Right cardiac atrium (tissue), 5 donors: Measurements from ENCODE around the gene TRIM33. TPM values are rescaled to one million over a fixed set of nuclear protein-coding genes. Genes with fewer than 3 reads are reported as not detected.

Source experiments
- ATAC-seq, 2 donors: fragments of 200-7000 bp; cut with Tn5 transposase; one replicate each; pipeline versions ENCODE4 v1.8.0 to v1.9.1; 2020; ENCODE audit warnings: moderate library complexity in 2 of 2, mild to moderate bottlenecking in 1 of 2
- DNase-seq, 3 donors: peaks; one replicate each; pipeline ENCODE4 v3.0.0-alpha.2; 2020
- H3K27ac ChIP-seq: one replicate; pipeline ENCODE4 v1.5.1; 2013; ENCODE audit warnings: mild to moderate bottlenecking, low read length, control low read depth, moderate library complexity
- H3K27me3 ChIP-seq: one replicate; pipeline ENCODE4 v1.6.1; 2013; ENCODE audit not compliant: control insufficient read depth, insufficient read depth
- H3K4me1 ChIP-seq: one replicate; pipeline ENCODE4 v1.6.1; 2013; ENCODE audit warnings: low read length; ENCODE audit not compliant: control insufficient read depth, insufficient read depth
- H3K4me3 ChIP-seq: one replicate; pipeline ENCODE4 v1.5.1; 2013; ENCODE audit warnings: low read length, control low read depth
- H3K9me3 ChIP-seq: one replicate; pipeline ENCODE4 v1.6.1; 2013; ENCODE audit warnings: low read length; ENCODE audit not compliant: control insufficient read depth
- WGBS: extraction: QIAGEN DNeasy Blood & Tissue Kit; methylation state at CpG from one replicate; pipeline ENCODE4 v1.1.7; 2013; 5-methylcytosine and 5-hydroxymethylcytosine counted together
- intact Hi-C, 4 donors: fragments of 100-400 bp; cut with DNase I; formaldehyde crosslinking; loops; one replicate each; pipeline versions ENCODE4 v1.11.0 to v1.14.0; 2022 to 2023
- polyA plus RNA-seq: library from polyadenylated mRNA; stranded (reverse); fragments of 200-250 nt; gene quantifications from one replicate; pipeline ENCODE4 v1.2.3, GENCODE V29; 2013
- total RNA-seq, 4 donors: library from RNA; stranded (reverse); fragmentation: NEBNext Ultra II Directional; extraction: Animal tissue kit (Norgen Biotek cat#: 25700); gene quantifications; one replicate each; pipeline ENCODE4 v1.2.1, GENCODE V29; 2021
- donor health status: healthy with polysubstance abuse.
- donor health status: DM: no; HTN: yes; CAD: no.
- donor health status: DM: no; HTN: no; CAD: no.
- donor health status: DM: no; HTN: yes; CAD: no; lungs with severe emphysema.
- donor health status: DM: yes; HTN: yes; CAD: no.

TRIM33 gene
- total and polyA plus RNA-seq, 5 donors, result 5.2 to 23.2 (median 18.1) TPM

DNA sequence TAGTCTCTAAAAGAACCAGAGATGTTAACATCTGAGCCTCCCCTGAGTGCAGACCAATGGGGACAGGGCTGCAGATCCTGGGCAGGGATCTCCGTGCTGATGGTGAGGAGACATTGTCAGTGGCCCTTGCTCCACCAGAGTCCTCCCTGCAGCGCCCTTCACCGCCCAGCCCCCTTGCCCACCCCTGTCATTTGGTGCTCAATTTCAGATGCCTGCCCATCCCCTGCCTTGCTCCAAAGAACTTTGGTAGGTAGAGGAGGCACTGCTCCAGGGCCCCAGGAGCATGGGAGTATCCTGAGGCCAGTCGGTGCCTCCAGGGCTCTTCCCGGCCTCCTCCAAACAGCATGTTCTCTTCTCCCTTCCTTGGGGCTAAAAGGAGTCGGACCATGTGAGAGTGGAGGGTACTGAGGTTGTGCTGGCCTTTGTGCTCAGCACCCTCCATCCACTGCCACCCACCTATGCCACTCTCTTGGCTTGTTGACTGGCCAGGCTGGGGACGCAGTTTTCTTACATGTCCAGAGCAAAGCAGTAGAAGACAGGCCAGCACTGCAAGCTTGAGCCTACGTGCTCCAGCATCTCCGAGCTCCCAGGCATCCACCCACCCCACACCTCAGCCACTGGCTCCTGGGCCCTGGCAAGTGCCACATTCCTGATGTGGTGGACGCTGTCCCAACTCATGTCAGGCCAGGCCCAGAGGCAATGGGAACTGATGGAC is 160.1 kb downstream of the TRIM33 start:
- H3K9me3 ChIP-seq, result no peaks in the 10 kb centered on the region
- H3K4me3 ChIP-seq, result no peak overlapping the region
- no peaks in the 10 kb centered on the region for H3K4me1 ChIP-seq
- ATAC-seq (no peak), DNase-seq (no peak)
- no peaks in the 10 kb centered on the region for H3K27me3 ChIP-seq
- no peak overlapping the region for H3K27ac ChIP-seq
- 92% methylated on average over 10 of the region's 10 CpGs for WGBS
- intact Hi-C loops, result no loop called here

DNA sequence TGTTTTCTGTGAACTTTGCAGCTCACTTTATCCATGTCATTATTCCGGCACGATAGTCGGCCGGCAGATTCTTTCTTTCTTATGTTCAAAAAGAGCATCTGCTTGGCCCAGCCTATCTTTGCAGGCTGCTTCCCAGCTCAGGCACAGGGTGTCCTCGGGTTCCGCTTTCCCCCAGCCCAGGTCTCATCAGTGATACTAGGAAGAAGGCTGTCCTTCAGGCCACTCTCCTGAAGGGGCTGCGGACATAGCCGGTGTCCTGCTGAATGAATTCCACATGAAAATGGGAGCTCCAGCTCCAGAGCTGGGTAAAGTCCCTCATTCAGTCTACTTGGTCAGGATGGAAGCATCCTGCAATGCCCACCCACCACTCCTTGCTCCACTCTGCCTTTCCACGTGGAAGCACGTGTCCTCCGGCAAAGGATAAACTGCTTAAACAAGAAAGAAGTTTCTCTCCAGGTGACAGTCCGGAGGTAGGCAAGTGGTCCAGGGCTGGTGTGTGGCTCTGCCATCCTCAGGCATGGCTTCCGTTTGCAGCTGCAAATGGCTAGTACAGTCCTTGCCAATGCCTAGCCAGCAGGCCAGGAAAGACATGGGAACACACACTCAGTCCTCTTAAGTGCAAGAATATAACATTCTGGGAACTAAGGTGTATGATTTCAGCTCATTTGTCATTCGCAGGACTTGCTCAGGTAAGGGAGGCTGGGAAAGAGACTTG is 161.0 kb downstream of the TRIM33 start:
- ATAC-seq, result no peak
- intact Hi-C loops, result loop anchor here in 1 of 4 donors (5.0 kb wide), 2 partner anchors 77 to 217 kb away; no protein-coding TSS in a partner anchor

DNA sequence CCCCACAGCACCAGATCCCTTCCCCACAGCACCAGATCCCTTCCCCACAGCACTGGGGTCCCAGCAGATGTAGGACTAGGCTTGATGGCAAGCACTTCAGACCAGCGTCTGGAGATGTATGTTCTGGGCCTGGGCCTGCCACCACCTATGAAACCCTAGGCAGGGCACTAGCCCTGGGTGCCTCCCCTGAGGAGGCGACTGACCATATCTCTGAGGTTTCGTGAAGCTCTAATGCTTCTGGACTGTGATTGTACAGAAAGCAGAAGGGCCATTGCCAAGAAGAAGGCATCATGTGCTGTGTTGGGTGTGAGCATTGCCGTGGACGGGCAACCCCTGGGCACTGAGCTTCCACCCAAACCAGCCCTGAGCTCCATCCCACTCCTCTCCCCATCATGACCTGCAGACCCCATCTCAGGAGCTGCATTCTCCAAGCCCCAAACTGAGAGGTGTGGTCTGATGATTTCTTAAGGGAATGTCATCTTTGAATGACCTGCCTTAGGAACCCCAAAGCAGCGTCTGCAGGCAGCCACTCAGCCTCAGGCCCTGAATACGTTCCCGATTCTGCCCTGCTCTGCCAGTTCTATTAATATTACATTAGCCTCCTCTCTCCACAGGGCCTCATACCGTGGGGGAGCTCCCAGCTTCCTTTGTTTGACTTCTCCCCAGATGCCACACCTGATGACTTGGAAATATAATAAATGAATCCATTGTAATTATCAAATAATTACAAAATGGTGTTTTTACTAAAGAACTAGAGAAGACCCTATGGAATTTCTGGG is 163.4 kb downstream of the TRIM33 start:
- no peak overlapping the region for H3K27ac ChIP-seq
- 76% methylated on average over 9 of the region's 9 CpGs for WGBS
- no peaks in the 10 kb centered on the region for H3K27me3 ChIP-seq
- no peaks in the 10 kb centered on the region for H3K9me3 ChIP-seq
- no peak for ATAC-seq
- H3K4me1 ChIP-seq, result no peaks in the 10 kb centered on the region
- intact Hi-C loops, result loop anchor here in 1 of 4 donors (5.0 kb wide), 2 partner anchors 80 to 220 kb away; no protein-coding TSS in a partner anchor
- DNase-seq, result no peak
- no peak overlapping the region for H3K4me3 ChIP-seq

More for the DNA sequence above, 161.0 kb downstream of the TRIM33 start:
- no peak overlapping the region for H3K4me3 ChIP-seq
- H3K9me3 ChIP-seq, result no peaks in the 10 kb centered on the region
- no peaks in the 10 kb centered on the region for H3K4me1 ChIP-seq
- H3K27ac ChIP-seq, result no peak overlapping the region
- WGBS, result 85% methylated on average over 14 of the region's 14 CpGs
- DNase-seq, result no peak
- H3K27me3 ChIP-seq, result no peaks in the 10 kb centered on the region

DNA sequence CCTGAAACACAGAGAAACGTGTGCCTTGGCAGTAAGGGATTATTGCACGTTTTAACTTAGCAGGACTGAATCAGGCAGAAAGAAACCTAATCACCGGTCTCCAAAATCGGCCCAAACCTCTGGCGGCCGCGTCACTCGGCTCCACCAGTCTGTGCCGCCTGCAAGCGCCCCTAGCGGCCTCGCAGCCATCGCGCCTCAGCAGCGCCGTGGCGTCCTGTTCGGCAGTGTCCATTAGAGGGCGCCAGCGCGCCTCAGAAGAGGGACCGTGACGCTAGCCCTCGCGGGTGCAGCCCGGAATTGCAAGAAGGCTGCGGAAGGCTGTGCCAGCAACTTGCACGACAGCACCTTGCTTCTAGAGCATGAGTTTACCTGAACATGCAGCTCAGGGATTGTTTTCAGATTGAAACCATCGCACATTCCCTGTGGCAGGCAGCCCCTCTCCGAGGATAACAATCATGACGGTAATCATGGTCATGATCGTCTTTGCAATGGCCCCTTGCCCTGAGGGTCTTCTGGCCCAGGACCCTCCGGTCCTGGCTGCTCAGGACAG is 164.4 kb downstream of the TRIM33 start:
- 4% methylated on average over 33 of the region's 33 CpGs for WGBS
- Histone ChIP-seq H3K4me3 (peak overlapping the region; percentile 47), H3K27ac (peak overlapping the region; percentile 53), H3K4me1 (no peaks in the 10 kb centered on the region), H3K9me3 (no peaks in the 10 kb centered on the region), H3K27me3 (no peaks in the 10 kb centered on the region)
- peak; percentile 95 to 98 (median 98) for DNase-seq
- intact Hi-C loops, result loop anchor here in 1 of 4 donors (5.0 kb wide), 2 partner anchors 81 to 221 kb away; no protein-coding TSS in a partner anchor
- ATAC-seq, result peak; percentile 98

DNA sequence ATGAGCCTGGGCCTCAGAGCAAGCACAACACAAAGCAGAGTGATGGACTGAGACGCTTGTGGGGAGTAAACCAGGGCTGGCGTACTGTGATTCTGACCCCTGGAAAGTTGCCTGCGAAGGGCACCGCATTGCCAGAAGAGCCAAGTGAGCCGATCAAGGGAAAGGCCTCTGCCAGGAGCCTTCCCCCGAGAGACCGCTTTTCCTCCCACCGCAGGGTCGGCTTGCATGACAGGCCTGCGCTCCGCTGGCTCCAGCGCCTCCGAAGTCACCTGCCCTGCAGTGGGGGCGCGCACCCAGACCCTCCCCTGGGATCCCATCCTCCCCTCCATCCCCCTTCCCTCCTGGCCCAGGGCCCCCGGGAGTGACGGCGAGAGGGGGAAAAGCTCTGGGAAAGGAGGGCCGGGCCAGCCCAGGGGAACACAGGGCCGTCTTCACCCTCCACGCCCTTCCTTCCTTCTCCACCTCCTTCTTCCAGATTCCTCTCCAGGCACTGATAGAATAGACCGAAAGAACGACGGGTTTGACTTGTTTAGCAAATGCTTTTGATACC is 165.0 kb downstream of the TRIM33 start:
- WGBS, result 10% methylated on average over 24 of the region's 24 CpGs
- Histone ChIP-seq H3K4me1 (no peaks in the 10 kb centered on the region), H3K27me3 (no peaks in the 10 kb centered on the region), H3K27ac (peak overlapping the region; percentile 53), H3K9me3 (no peaks in the 10 kb centered on the region), H3K4me3 (peak overlapping the region; percentile 47)
- DNase-seq (peak; percentile 35 to 79 (median 78)), ATAC-seq (peak; percentile 70 to 86)
- intact Hi-C loops, result loop anchor here in 1 of 4 donors (5.0 kb wide), 2 partner anchors 81 to 221 kb away; no protein-coding TSS in a partner anchor

DNA sequence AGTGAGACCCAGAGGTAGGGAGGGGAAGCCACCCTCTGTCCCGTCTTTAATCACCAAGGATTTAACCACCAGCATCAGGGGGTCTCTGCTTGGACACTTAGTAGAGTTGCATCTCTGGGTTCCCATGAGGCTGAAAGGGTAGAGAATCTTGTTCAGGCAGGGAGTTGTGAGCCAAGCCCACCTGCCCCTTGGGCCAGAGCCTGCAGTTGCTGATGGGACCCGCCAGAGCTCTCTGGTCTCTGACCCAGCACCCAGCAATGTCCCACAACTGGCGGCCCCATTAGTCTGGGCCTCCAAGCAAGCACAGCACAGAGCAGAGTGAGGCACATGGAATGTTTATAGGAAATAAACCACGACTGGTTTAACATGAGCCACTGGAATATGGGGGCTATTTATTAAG is 166.3 kb downstream of the TRIM33 start:
- DNase-seq, result no peak
- Histone ChIP-seq H3K9me3 (no peaks in the 10 kb centered on the region), H3K4me1 (no peaks in the 10 kb centered on the region), H3K4me3 (no peak overlapping the region), H3K27ac (no peak overlapping the region), H3K27me3 (no peaks in the 10 kb centered on the region)
- whole genome bisulfite sequencing, result 92% methylated on average over 4 of the region's 4 CpGs
- intact Hi-C loops, result loop anchor here in 1 of 4 donors (5.0 kb wide), 2 partner anchors 83 to 223 kb away; no protein-coding TSS in a partner anchor
- ATAC-seq, result no peak

Other genes with a start within 250 kb of the TRIM33 start
- 10 to 100 TPM; 33.0 to 36.0 (median 33.8) TPM for gene BCAS2, start 70.4 kb upstream of the TRIM33 start, total RNA-seq
- gene BCAS2, start 70.4 kb upstream of the TRIM33 start, polyA plus RNA-seq, result 40.1 TPM
- gene DENND2C, start 158.8 kb upstream of the TRIM33 start, total RNA-seq, result 1 to 10 TPM; 2.2 to 3.7 (median 2.6) TPM
- 1.5 TPM for gene DENND2C, start 158.8 kb upstream of the TRIM33 start, polyA plus RNA-seq
- not detected for gene AMPD1, start 184.3 kb upstream of the TRIM33 start, total RNA-seq
- gene AMPD1, start 184.3 kb upstream of the TRIM33 start, polyA plus RNA-seq, result not detected
- gene NRAS, start 205.6 kb upstream of the TRIM33 start, total RNA-seq, result 10 to 100 TPM in 1 of 4 donors, 1 to 10 TPM in 3; 7.3 to 12.8 (median 8.9) TPM
- 4.8 TPM for gene NRAS, start 205.6 kb upstream of the TRIM33 start, polyA plus RNA-seq
- gene CSDE1, start 246.8 kb upstream of the TRIM33 start, total RNA-seq, result 100 to 1,000 TPM; 699 to 819 (median 772) TPM
- 227 TPM for gene CSDE1, start 246.8 kb upstream of the TRIM33 start, polyA plus RNA-seq